HG03139 (cell line): ENCODE data around the gene ZNF101.
A peak's percentile ranks its signal among the peaks of the same experiment; 100 is the strongest.

Source experiments
- ATAC-seq: cut with Tn5 transposase; IDR thresholded peaks from one replicate; pipeline ENCODE4 v1.9.1; 2021; ENCODE audit not compliant: unreplicated experiment

ZNF101 gene

GRCh38 chr19:19704836-19705235, 36.2 kb downstream of the ZNF101 start:
- ATAC-seq, result no peak

DNA sequence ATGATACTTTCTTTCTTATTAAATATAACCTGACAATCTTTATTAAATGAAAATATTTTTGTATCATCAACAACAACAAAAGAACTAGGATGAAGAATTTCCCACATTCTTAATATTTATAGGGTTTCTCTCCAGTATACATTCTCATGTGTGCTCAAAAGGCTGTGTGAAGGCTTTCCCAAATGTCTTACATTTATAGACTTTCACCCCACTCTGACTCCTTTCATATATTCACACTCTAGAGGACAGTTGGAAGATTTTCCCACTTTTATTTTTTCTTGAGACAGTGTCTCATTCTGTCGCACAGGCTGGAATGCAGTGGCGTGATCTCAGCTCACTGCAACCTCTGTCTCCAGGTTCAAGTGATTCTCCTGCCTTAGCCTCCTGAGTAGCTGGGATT, 41.9 kb downstream of the ZNF101 start:
- no peak for ATAC-seq

DNA sequence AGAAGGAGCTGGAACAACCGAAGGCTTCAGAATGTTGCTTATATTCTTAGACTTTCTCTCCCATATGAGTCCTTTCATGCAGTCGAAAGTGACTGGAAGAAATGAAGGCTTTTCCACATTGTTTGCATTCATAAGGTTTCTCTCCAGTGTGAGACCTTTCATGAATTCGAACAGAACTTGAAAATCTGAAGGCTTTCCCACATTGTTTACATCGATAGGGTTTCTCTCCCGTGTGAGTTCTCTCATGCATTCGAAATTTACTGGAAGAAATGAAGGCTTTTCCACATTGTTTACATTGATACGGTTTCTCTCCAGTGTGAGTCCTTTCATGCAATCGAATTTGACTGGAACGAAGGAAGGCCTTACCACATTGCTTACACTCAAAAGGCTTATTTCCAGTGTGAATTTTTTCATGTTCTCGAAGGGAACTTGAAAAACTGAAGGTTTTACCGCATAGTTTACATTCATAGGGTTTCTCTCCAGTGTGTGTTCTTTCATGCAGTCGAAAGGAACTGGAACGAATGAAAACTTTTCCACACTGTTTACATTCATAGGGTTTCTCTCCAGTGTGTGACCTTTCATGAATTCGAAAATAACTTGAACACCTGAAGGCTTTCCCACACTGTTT, 42.8 kb downstream of the ZNF101 start:
- no peak for ATAC-seq

- no peak for ATAC-seq
Measured at GRCh38 chr19:19711934-19712828, 43.5 kb downstream of the ZNF101 start.

DNA sequence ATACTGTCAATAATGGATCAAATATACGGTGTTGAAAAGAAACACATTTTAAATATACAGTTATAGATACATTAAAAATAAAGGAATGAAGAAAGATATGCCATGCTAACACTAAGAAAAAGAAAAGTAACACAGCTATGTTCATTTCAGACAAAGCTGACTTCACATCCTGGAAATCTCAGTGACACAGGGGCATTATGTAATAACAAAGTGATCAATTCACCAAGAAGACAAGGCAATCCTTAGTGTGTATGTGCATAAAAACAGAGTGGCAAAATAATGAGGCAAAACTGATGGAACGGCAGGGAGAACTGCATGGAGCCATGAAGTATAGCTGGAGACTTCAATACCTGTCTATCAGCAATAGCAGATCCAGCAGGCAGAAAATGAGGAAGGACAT, 51.2 kb downstream of the ZNF101 start:
- no peak for ATAC-seq

GRCh38 chr19:19721896-19722295, 53.3 kb downstream of the ZNF101 start:
- no peak for ATAC-seq

DNA sequence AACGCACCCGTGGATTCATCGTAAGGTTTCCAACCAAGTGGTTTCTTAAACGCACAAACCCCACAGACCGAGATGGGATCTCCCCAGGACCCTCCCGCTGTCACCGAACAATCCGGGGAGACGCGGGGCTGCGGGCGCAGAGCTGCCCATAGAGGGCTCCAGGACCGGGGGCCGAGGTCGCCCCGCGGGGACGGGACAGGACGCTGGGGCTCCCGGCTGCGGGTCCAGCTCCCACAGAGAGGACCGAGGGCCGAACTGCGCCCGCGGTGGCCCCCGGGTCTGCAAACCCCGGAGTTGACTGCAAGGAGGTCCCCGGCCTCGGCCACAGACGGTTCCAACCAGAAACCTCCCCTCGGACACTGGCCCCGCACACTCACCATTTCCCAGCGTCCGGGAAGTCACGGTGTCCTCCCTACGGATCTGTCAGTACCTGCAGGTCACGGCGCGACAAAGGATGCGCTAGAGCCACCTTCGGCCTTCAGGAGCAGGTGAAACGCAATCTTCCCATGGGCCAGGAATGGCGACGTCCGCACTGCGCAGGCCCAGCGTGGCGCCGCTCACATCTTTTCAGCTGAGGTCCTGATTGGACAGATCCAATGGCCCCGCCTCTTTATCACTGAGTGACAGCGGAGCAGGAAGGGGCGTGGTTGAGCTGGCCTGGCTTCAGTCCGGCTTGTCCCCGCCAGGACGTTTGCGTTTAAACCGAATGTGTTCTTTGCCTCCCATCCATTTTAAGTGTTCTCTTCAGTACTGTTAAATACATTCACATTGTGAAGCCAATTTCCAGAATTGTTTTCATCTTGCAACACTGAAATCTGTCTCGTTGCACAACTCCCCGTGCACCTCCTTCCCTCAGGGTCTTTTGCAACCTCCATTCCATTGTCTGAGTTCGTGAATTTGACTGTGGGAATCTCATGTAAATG, 64.2 kb downstream of the ZNF101 start, which contains the start of gene ZNF14:
Gene ZNF14, minus strand, starts transcription at position 534 of the 923 bp plus-strand sequence. Its CDS starts 154 bp downstream, at position 380.
- ATAC-seq, result peak; percentile 99
